Liver (tissue), 3 donors: ENCODE measurements around the gene NRG2.

ENCODE experiments used
- FOXA1 ChIP-seq: IDR thresholded peaks from 2 replicates; pipeline ENCODE4 v1.6.1; 2016; ENCODE audit warnings: antibody characterized with exemption
- GABPA ChIP-seq, 2 donors: IDR thresholded peaks in 1 of 2; conservative IDR thresholded peaks in 1 of 2; 2 replicates each; pipeline ENCODE4 v1.6.1; 2016; ENCODE audit warnings: antibody characterized with exemption in 2 of 2, mild to moderate bottlenecking in 1 of 2, moderate library complexity in 1 of 2
- HNF4G ChIP-seq: IDR thresholded peaks from 2 replicates; pipeline ENCODE4 v1.6.1; 2016; ENCODE audit warnings: antibody characterized with exemption
- JUND ChIP-seq, 2 donors: IDR thresholded peaks; 2 replicates each; pipeline ENCODE4 v1.6.1; 2016; ENCODE audit warnings: antibody characterized with exemption in 2 of 2
- NR2F2 ChIP-seq: IDR thresholded peaks from 2 replicates; pipeline ENCODE4 v1.6.1; 2016; ENCODE audit warnings: antibody characterized with exemption
- RAD21 ChIP-seq, 2 donors: IDR thresholded peaks; 2 replicates each; pipeline ENCODE4 v1.6.1; 2016; ENCODE audit warnings: antibody characterized with exemption in 2 of 2, mild to moderate bottlenecking in 2 of 2
- SP1 ChIP-seq: IDR thresholded peaks from 2 replicates; pipeline ENCODE4 v1.6.1; 2018; ENCODE audit warnings: antibody characterized with exemption, mild to moderate bottlenecking
- TAF1 ChIP-seq: conservative IDR thresholded peaks from 2 replicates; pipeline ENCODE4 v1.6.1; 2016; ENCODE audit warnings: antibody characterized with exemption, mild to moderate bottlenecking
- YY1 ChIP-seq: IDR thresholded peaks from 2 replicates; pipeline ENCODE4 v1.6.1; 2016; ENCODE audit warnings: antibody characterized with exemption, mild to moderate bottlenecking
- TF ChIP-seq, protein P1 (sequence below): fragments of 150-350 bp; IDR thresholded peaks from 2 replicates; pipeline ENCODE4 v1.5.1; 2017; ENCODE audit warnings: improper control_type of control experiment, low read depth, low read length; ENCODE audit not compliant: missing input control
- TF ChIP-seq, protein P2 (sequence below): IDR thresholded peaks from 2 replicates; pipeline ENCODE4 v1.6.1; 2016; ENCODE audit warnings: antibody characterized with exemption, mild to moderate bottlenecking
- TF ChIP-seq, protein P3 (sequence below): IDR thresholded peaks from 2 replicates; pipeline ENCODE4 v1.6.1; 2016; ENCODE audit warnings: antibody characterized with exemption
- TF ChIP-seq, protein P4 (sequence below): IDR thresholded peaks from 2 replicates; pipeline ENCODE4 v1.6.1; 2016; ENCODE audit warnings: antibody characterized with exemption
- TF ChIP-seq, protein P5 (sequence below): IDR thresholded peaks from 2 replicates; pipeline ENCODE4 v1.6.1; 2016; ENCODE audit warnings: antibody characterized with exemption
- donor health status: healthy.
- donor health status: healthy.

DNA sequence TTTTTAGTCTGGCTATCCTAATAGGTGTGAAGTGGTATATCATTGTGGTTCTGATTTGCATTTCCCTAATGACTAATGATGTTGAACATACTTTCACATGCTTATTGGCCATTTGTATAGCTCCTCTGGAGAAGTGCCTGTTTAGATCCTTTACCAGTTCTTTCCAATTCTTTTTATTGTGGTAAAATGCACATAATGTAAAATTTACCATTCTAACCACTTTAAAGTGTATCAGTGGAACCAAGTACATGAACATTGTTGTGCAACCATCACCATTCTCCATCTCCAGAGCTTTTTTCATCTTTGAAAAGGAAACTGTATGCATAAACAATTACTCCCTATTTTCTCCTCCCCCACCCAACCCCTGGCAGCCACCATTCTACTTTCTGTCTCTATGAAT lies 95.4 kb downstream of the NRG2 start:
- TF ChIP-seq, protein P1, sequence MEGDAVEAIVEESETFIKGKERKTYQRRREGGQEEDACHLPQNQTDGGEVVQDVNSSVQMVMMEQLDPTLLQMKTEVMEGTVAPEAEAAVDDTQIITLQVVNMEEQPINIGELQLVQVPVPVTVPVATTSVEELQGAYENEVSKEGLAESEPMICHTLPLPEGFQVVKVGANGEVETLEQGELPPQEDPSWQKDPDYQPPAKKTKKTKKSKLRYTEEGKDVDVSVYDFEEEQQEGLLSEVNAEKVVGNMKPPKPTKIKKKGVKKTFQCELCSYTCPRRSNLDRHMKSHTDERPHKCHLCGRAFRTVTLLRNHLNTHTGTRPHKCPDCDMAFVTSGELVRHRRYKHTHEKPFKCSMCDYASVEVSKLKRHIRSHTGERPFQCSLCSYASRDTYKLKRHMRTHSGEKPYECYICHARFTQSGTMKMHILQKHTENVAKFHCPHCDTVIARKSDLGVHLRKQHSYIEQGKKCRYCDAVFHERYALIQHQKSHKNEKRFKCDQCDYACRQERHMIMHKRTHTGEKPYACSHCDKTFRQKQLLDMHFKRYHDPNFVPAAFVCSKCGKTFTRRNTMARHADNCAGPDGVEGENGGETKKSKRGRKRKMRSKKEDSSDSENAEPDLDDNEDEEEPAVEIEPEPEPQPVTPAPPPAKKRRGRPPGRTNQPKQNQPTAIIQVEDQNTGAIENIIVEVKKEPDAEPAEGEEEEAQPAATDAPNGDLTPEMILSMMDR: no peak
- TF ChIP-seq GABPA (IDR thresholded peaks at IDR 0.05 in 1 of 2, conservative IDR thresholded peaks at IDR 0.05 in 1 of 2): no peak
- TF ChIP-seq, protein P2, sequence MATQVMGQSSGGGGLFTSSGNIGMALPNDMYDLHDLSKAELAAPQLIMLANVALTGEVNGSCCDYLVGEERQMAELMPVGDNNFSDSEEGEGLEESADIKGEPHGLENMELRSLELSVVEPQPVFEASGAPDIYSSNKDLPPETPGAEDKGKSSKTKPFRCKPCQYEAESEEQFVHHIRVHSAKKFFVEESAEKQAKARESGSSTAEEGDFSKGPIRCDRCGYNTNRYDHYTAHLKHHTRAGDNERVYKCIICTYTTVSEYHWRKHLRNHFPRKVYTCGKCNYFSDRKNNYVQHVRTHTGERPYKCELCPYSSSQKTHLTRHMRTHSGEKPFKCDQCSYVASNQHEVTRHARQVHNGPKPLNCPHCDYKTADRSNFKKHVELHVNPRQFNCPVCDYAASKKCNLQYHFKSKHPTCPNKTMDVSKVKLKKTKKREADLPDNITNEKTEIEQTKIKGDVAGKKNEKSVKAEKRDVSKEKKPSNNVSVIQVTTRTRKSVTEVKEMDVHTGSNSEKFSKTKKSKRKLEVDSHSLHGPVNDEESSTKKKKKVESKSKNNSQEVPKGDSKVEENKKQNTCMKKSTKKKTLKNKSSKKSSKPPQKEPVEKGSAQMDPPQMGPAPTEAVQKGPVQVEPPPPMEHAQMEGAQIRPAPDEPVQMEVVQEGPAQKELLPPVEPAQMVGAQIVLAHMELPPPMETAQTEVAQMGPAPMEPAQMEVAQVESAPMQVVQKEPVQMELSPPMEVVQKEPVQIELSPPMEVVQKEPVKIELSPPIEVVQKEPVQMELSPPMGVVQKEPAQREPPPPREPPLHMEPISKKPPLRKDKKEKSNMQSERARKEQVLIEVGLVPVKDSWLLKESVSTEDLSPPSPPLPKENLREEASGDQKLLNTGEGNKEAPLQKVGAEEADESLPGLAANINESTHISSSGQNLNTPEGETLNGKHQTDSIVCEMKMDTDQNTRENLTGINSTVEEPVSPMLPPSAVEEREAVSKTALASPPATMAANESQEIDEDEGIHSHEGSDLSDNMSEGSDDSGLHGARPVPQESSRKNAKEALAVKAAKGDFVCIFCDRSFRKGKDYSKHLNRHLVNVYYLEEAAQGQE: no peak
- TF ChIP-seq YY1: no peak
- TF ChIP-seq NR2F2: no peak
- TF ChIP-seq FOXA1: no peak
- TF ChIP-seq TAF1: no peak
- TF ChIP-seq RAD21 (IDR thresholded peaks at IDR 0.05): no peak
- TF ChIP-seq, protein P3, sequence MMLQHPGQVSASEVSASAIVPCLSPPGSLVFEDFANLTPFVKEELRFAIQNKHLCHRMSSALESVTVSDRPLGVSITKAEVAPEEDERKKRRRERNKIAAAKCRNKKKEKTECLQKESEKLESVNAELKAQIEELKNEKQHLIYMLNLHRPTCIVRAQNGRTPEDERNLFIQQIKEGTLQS: no peak
- TF ChIP-seq, protein P4, sequence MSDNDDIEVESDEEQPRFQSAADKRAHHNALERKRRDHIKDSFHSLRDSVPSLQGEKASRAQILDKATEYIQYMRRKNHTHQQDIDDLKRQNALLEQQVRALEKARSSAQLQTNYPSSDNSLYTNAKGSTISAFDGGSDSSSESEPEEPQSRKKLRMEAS: no peak
- no peak for TF ChIP-seq HNF4G
- no peak for TF ChIP-seq JUND (IDR thresholded peaks at IDR 0.05)
- TF ChIP-seq, protein P5, sequence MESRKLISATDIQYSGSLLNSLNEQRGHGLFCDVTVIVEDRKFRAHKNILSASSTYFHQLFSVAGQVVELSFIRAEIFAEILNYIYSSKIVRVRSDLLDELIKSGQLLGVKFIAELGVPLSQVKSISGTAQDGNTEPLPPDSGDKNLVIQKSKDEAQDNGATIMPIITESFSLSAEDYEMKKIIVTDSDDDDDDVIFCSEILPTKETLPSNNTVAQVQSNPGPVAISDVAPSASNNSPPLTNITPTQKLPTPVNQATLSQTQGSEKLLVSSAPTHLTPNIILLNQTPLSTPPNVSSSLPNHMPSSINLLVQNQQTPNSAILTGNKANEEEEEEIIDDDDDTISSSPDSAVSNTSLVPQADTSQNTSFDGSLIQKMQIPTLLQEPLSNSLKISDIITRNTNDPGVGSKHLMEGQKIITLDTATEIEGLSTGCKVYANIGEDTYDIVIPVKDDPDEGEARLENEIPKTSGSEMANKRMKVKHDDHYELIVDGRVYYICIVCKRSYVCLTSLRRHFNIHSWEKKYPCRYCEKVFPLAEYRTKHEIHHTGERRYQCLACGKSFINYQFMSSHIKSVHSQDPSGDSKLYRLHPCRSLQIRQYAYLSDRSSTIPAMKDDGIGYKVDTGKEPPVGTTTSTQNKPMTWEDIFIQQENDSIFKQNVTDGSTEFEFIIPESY: no peak
- TF ChIP-seq SP1: no peak
